8988T (cell line): ENCODE data around the gene BOK.

Source experiments
- DNase-seq: peaks from one replicate; pipeline ENCODE4 v3.0.0; 2011

BOK gene

GRCh38 chr2:241539616-241540374 lies 18.8 kb upstream of the BOK start:
- no peak for DNase-seq

GRCh38 chr2:241540401-241540770 lies 18.2 kb upstream of the BOK start:
- DNase-seq = no peak

DNA sequence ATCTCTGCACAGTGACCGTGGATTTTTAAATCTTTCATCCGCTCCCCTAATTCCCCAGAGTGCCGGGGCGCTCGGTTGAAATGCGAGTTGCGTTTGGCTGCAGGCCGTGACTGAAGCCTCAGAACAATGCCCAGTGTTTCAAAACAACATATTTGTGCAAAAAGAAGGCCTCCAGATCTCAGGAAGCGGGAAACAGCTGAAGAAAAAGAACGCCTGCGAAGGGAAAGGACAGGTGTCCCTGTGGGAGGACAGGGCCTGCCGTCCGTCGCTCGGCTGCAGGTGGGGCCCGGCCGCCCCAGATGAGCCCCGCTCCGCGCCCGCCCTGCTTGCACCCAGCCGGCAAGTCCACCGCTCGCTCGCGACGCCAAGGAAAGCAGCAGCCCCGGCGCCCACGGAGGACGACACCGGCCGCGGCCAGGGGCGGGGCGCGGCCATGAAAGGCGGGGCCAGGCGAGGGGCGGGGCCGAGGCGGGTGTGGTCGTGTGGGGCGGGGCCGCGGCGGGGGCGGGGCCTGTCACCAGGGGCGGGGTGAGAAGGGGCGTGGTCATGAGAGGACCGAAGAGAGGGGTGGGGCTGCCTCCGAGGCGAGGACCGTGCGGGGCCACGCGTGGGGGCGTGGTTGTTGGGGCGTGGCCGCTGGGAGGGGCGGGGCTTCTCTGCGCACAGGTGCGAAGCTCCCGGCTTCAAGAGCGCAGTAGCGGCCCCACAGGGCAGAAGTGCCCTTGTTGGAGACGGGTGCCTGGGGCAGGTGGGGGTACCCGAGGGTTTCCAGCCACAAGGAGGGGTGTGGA lies 17.6 kb upstream of the BOK start:
- DNase-seq = peak; percentile 87

DNA sequence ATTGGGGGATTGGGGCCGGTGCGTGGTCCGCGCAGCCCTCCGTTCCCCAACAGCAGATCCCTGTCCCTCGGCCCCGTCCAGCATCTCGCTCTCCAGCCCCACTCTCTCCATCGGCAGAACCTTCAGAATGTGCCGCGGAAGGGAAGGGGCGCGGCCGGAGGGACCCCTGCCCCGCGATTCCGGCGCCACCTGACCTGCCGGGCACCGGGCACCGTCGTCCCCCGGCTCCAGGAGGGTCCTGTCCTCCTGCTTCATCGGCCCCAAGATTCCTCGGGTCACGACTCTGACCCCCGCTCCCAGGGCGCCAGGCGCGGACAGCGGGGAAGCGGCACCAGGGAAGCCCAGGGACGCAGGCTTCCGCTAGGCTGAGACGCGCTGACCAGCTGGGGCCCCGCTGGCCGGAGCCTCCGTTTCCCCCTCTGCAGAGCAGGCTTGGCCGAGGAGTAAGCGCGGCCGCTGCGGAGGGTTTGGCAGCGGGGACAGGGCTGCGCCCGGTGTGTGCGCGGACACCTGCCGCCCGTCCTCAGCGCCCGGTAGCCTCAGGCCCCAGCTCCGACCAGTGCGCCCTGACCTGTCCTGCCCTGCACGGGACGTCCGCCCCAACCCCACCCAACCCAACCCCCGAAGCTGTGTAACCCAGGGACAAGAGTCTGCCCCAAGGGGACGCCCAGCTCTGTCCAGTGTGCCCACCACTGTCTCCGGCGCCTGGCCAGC lies 16.8 kb upstream of the BOK start:
- DNase-seq = no peak

GRCh38 chr2:241542278-241542605 lies 16.3 kb upstream of the BOK start:
- no peak for DNase-seq

GRCh38 chr2:241545106-241545505 lies 13.4 kb upstream of the BOK start:
- no peak for DNase-seq

- no peak for DNase-seq
Observed at GRCh38 chr2:241545523-241546473, 12.7 kb upstream of the BOK start.

GRCh38 chr2:241546771-241547498 lies 11.6 kb upstream of the BOK start:
- peak; percentile 79 for DNase-seq

DNA sequence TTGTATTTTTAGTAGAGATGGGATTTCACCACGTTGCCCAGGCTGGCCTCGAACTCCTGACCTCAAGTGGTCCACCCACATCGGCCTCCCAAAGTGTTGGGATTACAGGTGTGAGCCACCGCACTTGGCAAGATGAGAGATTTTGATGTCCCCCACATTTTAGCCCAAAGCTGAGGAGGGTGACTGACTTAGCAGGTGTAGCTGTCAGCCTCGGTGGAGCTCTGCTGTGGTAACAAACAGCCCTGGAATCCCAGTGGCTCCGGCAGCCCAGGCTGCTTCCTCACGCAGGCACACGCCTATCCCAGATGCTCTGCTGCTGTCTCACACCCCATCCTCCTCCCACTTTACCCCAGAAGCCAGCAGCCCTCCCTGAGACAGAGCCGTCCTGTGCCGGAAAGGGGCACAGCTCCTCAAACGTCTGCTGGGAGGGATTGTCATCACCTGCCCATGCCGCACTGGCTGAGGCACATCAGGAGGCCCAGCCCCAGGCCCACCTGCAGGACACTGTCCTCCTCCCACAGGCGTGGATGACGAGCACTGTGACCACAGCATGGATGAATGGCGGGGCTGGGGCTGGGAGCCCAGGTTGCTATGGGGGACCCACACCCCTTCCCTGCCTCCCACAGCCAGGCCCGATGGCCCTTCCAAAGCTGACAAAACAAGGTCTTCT lies 10.6 kb upstream of the BOK start:
- peak; percentile 10 for DNase-seq

DNA sequence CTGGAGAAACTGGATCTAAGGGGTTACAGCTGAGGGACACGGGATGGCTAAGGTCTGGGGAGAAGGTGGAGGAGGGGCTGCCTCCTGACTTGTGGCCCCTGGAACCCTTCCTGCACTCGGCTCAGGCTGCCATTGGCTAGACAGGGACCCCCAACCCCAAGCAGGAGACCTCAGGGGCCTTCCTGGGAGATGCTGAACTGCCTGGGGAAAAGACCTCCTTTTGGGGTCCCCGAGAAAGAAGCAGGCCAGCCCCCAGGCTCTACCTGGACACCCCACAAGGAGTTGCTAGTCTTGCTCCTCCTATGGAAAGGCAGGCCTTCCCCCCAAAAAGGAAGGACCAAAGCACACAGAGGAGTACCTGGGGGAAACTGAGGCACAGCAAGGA lies 10.1 kb upstream of the BOK start:
- no peak for DNase-seq

- DNase-seq = no peak
Observed at GRCh38 chr2:241550616-241551580, 7.6 kb upstream of the BOK start.

GRCh38 chr2:241551599-241551997 lies 6.9 kb upstream of the BOK start:
- DNase-seq = no peak

- no peak for DNase-seq
Observed at GRCh38 chr2:241551998-241552737, 6.4 kb upstream of the BOK start.

DNA sequence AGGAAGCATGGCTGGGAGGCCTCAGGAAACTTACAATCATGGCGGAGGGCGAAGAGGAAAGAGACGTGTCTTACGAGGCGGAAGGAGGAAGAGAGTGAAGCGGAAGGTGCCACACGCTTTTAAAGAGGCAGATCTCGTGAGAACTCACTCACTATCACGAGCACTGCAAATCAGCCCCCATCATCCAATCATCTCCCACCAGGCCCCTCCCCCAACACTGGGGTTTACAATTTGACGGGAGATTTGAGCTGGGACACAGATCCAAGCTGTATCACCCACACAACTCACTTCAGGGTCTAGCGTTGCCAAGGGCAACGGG lies 5.1 kb upstream of the BOK start:
- DNase-seq = no peak

DNA sequence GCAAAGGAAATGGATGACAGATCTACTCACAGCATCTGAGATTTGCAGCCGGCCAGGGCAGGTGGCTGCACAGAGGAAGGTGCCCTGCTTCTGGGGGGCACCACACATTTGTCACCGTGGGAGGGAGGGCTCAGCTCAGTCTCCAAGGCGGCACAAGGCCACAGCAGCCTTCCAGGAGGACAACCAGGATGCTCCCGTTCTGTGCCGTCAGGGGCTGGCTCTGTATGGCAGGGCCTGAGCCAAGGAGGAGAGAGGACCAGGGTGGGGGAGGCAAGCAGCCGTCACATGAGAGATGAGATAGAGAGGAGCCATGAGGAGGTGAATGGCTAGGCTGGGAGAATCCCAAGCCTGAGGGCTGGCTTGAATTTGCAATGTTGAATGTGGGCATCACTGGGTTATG lies 4.6 kb upstream of the BOK start:
- DNase-seq = no peak

- DNase-seq = no peak
Observed at GRCh38 chr2:241554610-241555322, 3.8 kb upstream of the BOK start.

- DNase-seq = no peak
Observed at GRCh38 chr2:241555711-241556110, 2.8 kb upstream of the BOK start.

DNA sequence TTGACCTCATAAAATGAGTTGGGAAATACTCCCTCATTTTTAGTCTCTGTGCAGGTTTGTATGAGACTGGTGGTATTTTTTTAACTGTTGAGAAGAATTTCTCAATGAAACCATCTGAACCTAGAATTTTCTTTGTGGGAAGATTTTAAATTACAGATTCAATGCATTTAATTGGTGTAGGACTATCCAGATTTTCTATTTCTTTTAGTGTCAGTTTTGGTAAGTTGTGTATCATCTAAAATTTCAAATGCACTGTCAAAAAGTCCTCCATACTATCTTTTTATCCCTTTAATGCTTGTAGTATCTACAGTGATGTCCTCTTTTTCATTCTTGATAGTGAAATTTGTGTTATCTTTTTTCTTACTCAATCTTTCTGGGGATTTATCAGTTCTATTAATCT lies 1.8 kb upstream of the BOK start:
- DNase-seq = no peak
